GM10266 (cell line): ENCODE measurements around the gene GLMN.

Experiments
- DNase-seq: peaks from one replicate; pipeline ENCODE4 v3.0.0; 2012; ENCODE audit errors: extremely low spot score
- CTCF ChIP-seq: IDR thresholded peaks from 2 replicates; pipeline ENCODE4 v1.5.1; 2012; ENCODE audit warnings: mild to moderate bottlenecking, low read depth; ENCODE audit not compliant: control insufficient read depth, insufficient read depth; ENCODE audit errors: missing control alignments

GLMN gene

GRCh38 chr1:92298573-92299476 is at the start of gene GLMN, which contains the start of gene RPAP2:
Gene GLMN, minus strand, starts transcription at chr1:92298987. Its CDS starts 988 bp downstream, at chr1:92297999.
Gene RPAP2, plus strand, starts transcription at chr1:92299059. Its CDS starts 15 bp downstream, at chr1:92299074.
- peak; percentile 82 for DNase-seq
- TF ChIP-seq CTCF = no peak

GRCh38 chr1:92346866-92347640 is 48.3 kb upstream of the GLMN start:
- DNase-seq = no peak
- TF ChIP-seq CTCF = no peak

GRCh38 chr1:92343061-92343460 is 44.3 kb upstream of the GLMN start:
- DNase-seq = no peak
- TF ChIP-seq CTCF = no peak

- TF ChIP-seq CTCF = no peak
- no peak for DNase-seq
Measured at GRCh38 chr1:92342401-92342800, 43.6 kb upstream of the GLMN start.

GRCh38 chr1:92340154-92340553 is 41.4 kb upstream of the GLMN start:
- TF ChIP-seq CTCF = no peak
- DNase-seq = no peak

GRCh38 chr1:92333668-92334067 is 34.9 kb upstream of the GLMN start:
- DNase-seq = no peak
- no peak for TF ChIP-seq CTCF
